ENCODE data around the gene FGF23.

Gene FGF23

DNA sequence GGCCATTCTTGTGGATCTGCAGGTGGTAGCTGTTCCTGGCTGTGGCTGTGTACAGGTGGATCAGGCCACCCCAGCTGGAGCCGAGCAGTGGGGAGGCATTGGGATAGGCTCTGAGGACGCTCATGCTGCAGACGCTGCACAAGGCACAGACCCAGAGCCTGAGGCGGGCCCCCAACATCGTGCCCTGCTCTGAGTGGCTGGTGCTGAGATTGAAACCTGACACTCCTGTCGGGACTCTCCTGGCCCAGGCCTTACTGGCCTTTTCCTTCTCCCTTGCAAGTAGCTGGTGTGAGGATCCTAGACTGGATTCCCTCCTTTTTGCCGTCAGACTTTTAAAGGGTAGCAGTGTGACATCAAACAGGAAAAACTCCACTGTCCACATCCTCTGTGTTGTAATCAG lies at the start of gene FGF23:
Gene FGF23 (minus strand): TSS at position 308 of the 400 bp plus-strand sequence. CDS start 130 bp downstream, at position 178.
- TF ChIP-seq ZFX (IDR thresholded peaks at IDR 0.05; ENCODE audit: borderline replicate concordance): no peak
- TF ChIP-seq, protein P1, sequence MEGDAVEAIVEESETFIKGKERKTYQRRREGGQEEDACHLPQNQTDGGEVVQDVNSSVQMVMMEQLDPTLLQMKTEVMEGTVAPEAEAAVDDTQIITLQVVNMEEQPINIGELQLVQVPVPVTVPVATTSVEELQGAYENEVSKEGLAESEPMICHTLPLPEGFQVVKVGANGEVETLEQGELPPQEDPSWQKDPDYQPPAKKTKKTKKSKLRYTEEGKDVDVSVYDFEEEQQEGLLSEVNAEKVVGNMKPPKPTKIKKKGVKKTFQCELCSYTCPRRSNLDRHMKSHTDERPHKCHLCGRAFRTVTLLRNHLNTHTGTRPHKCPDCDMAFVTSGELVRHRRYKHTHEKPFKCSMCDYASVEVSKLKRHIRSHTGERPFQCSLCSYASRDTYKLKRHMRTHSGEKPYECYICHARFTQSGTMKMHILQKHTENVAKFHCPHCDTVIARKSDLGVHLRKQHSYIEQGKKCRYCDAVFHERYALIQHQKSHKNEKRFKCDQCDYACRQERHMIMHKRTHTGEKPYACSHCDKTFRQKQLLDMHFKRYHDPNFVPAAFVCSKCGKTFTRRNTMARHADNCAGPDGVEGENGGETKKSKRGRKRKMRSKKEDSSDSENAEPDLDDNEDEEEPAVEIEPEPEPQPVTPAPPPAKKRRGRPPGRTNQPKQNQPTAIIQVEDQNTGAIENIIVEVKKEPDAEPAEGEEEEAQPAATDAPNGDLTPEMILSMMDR (IDR thresholded peaks at IDR 0.05): no peak
- H3K27ac ChIP-seq: no peak within 1 kb of the TSS

DNA sequence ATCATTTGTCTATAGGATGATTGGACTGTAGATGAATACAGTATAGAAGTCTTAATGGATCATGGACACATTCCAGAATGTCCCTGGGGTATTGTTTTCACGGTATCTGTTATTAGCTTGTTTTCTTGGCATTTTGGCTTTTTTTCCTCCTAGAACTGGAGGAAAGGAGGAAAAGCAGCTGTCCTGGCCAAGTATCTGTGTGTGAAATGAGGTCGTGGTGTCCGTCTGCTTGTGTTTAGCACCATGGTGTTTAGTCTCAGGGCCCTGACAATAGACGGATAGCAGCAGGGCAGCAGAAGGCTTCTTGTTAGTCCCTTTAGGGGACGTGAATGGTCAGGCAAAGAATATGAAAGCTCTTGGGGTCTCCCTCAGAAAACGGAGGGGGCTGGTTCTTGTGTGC lies 44.9 kb upstream of the FGF23 start:
- H3K27ac ChIP-seq: no peak overlapping the region
- TF ChIP-seq ZFX (IDR thresholded peaks at IDR 0.05; ENCODE audit: borderline replicate concordance): no peak
- TF ChIP-seq, protein P1 (IDR thresholded peaks at IDR 0.05): no peak

DNA sequence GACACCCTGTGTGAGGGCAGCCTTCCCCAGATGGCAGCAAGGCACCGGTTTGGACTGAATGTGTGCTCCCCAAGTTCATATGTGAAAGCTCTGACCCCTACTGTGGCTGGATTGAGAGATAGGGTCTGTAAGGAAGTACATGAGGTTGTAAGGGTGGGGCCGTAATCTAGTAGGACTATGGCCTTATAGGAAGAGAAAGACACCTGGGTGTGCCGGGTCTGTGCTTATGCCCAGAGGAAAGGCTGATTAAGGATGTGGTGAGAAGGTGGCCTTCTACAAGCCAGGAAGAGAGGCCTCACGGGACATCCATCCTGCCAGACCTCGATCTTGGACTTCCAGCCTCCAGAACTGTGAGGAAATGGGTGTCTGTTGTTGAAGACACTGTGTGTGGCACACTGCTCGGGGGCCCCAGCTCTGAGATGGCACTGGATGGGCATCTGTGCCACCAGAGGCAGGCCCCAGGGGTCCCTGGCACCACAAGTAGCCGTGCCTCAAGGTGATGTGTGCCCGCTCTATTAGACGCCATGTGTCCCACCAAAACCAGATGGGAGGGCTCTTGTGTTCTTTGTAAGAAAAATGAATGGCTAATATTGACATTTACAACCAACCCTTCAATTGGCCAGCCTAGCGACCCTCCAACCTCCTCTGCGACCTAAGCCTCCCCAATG lies 44.1 kb upstream of the FGF23 start:
- no peak for TF ChIP-seq ZFX (IDR thresholded peaks at IDR 0.05; ENCODE audit: borderline replicate concordance)
- TF ChIP-seq, protein P1 (IDR thresholded peaks at IDR 0.05): no peak

DNA sequence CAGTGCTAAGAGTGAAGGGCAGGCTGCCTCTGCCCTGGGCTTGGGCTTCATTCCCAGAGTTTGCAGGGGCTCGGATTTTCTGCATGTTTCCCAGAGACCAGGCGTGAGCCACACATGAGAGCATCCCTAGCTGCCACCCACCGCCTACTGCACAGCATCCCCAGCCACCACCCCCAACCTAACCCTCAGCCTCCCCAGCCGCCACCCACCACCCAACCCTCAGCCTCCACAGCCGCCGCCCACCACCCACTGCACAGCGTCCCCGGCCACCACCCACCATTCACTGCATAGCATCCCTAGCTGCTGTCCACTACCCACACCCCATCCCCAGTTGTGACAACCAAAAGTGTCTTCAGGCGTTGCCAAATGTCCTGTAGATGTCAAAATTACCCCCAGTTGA lies 43.5 kb upstream of the FGF23 start:
- no peak overlapping the region for H3K27ac ChIP-seq
- TF ChIP-seq, protein P1 (IDR thresholded peaks at IDR 0.05): no peak
- TF ChIP-seq ZFX (IDR thresholded peaks at IDR 0.05; ENCODE audit: borderline replicate concordance): no peak

More for the DNA sequence above, 44.1 kb upstream of the FGF23 start:
- no peak overlapping the region for H3K27ac ChIP-seq

DNA sequence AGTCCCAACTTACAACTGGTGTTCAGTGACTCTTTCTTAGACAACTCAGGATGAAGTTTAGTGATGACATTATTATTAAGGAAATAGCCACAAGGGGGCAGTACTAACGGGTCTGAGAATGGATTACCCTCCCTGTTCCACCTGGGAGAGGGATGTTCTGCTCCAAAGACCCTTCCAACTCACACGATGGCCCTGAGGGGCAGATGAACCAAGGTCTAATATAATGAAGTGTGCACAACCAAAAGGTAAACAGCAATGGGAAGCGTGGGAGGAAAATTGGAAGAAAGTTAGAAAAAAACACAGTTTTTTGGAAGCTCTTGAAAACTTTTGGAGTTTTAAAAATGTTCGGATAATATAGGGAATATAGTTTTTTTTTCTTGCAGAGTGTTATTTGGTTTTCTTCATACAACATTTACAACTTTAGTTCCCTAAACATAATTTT lies 42.1 kb upstream of the FGF23 start:
- TF ChIP-seq, protein P1 (IDR thresholded peaks at IDR 0.05): peak; percentile 90
- TF ChIP-seq ZFX (IDR thresholded peaks at IDR 0.05; ENCODE audit: borderline replicate concordance): no peak
- H3K27ac ChIP-seq: no peak overlapping the region

DNA sequence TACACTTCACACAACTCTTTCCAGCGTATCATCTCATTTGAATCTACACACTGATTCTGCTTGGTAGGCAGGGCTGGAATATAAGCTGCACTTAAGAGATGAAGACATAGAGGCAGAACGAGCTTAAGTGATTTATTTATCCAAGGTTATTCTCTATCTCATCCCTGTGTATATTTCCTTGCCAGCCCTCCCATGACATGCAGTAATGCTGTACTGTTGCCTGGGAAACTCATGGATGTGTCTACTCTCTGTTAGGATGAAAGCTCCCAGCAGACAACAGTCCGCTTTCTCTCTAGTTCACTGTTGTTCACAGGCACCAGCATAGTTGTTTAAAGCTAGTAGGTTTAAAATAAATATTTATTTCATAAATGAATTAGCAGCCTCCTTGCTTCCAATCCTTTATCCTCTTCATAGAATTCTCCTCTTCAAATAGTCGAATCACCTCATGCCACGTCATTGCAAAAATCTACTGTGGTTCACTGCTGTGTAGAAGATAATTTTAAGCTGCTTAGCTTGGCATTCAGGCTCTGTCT lies 40.7 kb upstream of the FGF23 start:
- TF ChIP-seq ZFX (IDR thresholded peaks at IDR 0.05; ENCODE audit: borderline replicate concordance): no peak
- TF ChIP-seq, protein P1 (IDR thresholded peaks at IDR 0.05): no peak
- no peak overlapping the region for H3K27ac ChIP-seq

DNA sequence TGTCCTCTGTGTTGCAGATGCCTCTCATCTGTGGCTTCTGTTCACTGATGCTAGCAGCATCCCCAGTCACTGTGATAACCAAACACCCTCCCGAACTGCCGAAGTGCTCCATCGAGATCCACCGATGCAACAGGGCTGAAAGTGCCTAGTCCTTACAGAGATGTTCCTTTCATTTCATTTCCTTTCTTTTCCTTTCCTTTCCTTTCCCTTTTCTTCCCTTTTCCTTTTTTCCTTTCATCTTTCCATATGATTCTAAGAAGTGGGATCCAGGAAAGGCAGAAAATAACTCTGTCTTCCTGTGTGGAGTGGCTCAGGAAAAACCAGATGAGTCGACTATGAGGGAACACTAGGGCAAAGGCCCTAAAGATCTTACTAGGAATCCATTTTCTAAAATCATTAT lies 39.4 kb upstream of the FGF23 start:
- H3K27ac ChIP-seq: no peak overlapping the region
- TF ChIP-seq, protein P1 (IDR thresholded peaks at IDR 0.05): no peak
- no peak for TF ChIP-seq ZFX (IDR thresholded peaks at IDR 0.05; ENCODE audit: borderline replicate concordance)

All from 22Rv1 (cell line).